Astrocyte (in vitro differentiated cells and primary cell): Measurements from ENCODE around the gene ANAPC15.

Source experiments
- CTCF ChIP-seq: IDR thresholded peaks from 2 replicates; pipeline ENCODE4 v1.5.1; 2011; ENCODE audit warnings: low read depth, mild to moderate bottlenecking, inconsistent platforms, low read length, moderate library complexity; ENCODE audit not compliant: insufficient read depth
- EZH2 ChIP-seq: IDR thresholded peaks from 2 replicates; pipeline ENCODE4 v1.6.1; 2012; ENCODE audit warnings: mild to moderate bottlenecking, low read length, inconsistent platforms; ENCODE audit not compliant: insufficient read depth

DNA sequence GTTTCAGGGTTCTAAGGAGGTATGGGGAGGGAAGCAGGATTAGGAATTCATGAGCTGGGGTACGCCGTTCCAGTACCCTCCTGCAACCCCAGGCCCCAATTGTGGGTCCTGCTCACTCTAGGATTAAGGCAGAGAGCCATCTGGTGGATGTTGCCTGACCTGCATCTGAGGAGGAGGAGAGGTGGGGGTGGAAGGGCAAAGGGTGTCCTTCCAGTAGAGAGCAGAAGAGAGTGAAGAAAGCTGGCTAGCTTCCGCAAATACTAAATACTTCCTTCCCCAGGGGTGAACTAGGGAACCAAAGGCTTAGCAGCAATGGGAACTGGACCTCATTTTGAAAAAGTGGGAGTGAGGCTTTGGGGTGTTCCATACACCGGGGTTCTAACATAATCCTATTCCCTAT, 21.2 kb downstream of the ANAPC15 start:
- TF ChIP-seq CTCF, result peak; percentile 56
- TF ChIP-seq EZH2, result no peak
